GM19372 (cell line): ENCODE data around the gene CACNA2D3.

ENCODE experiments used
- ATAC-seq: cut with Tn5 transposase; IDR thresholded peaks from one replicate; pipeline ENCODE4 v1.9.1; 2021; ENCODE audit warnings: mild to moderate bottlenecking, low read depth, moderate library complexity; ENCODE audit not compliant: unreplicated experiment

CACNA2D3 gene

DNA sequence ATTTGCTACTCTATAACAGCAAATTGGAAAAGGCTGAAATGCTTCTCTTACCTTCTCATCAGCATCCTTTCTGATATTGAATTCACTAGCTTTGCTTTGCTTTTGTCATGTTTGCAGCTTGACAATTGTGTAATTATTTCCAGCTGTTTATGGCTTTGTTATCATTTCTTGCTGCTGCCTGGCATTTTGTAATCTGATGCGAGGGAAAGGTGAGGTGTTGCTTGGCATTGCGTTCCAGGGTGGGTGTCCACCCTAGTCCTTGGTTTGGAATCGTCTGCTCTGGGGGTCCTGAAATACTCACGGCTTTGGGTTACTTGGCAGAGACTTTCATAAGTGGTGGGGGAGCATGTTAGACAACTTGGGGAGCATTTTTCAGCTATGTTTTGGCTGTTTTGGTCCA lies 2.9 kb downstream of the CACNA2D3 start:
- no peak for ATAC-seq

DNA sequence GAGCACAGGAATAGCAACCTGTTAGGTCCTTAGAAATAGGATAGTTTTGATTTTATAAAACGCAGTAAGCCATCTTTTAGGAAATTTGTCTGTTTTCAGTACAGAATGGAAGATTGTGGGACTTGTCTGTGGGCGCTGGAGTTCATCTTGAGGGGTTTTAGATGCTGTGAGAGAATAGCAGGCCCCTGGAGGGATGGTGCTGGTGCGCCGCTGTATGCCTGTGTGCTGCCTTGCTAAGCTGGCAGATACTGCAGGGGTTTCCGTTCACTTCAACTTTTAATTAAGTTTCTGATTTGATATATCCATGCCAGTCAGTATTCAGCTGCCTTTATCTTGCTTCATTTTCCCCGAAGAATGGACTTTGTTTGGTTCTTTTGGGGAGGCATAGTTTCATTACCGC lies 4.2 kb downstream of the CACNA2D3 start:
- no peak for ATAC-seq

DNA sequence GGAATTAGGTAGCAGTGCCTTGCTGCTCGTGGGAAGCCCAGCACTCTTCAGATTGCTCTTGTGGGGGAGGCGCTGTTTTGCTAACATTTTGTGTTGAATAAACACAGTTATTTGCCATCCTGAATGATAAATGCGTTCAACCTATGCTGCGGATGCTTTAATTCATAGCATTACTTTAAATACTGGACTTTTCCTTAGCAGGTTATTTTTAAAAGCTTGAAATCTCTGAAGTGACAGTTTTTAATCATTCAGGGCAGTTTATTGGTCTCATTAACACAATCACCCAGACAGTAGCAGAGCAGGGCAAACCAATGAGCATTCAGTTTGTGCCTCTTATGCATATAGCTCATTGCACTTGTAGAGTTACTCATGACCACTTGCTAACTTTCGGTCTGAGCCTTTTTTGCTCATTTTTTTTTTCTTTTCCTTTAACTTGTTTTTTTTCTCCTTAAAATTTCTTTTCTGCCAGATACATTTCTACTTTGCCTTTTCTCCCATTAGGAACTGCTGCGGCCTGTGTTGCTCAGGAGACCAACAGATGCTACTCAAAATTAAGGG lies 5.2 kb downstream of the CACNA2D3 start:
- no peak for ATAC-seq

DNA sequence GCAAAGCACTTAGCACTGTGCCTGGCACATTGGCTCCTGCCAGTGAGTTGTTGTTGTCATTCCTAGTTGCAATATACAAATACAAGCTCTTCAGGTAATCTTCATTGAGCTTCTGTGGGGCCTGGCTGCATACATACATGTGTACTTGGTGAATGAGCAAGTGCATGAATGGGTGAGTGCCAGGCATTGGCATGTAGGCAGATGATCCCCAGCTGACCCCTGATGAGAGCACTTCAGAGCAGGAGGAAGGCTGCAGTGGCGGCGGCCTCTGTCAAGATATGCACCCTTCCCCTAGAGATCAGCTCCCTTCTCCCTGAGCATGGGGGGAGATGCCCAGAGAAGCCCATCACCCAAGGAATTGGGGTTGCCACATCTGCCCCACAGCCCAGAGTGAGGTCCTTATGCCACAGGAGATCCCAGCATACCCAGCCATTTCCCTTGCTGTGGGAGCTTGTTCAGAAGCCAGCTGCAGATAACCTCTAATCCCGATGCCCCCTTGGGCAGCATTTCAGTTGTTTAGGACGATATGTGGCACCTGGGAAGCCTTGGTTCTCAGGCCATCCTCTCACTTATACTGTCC lies 8.8 kb downstream of the CACNA2D3 start:
- ATAC-seq: no peak

DNA sequence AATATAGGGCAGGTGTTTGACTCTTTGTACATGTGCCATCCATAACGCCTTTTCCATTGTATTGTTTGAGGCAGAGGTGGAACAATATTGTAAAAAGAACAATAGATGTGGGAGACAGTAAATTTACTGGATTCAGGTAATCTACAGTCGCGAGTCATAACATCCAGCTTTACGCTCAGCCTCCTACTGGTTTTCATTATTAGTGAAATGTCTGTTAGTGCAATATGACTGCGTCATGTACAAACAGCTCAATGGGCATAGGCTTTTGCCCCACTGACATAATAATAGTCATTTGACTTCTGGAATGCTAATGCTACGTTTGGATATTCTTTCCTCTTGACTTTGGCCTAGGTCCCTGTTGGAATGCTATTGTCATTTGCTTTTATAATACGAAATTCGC lies 9.5 kb downstream of the CACNA2D3 start:
- no peak for ATAC-seq

DNA sequence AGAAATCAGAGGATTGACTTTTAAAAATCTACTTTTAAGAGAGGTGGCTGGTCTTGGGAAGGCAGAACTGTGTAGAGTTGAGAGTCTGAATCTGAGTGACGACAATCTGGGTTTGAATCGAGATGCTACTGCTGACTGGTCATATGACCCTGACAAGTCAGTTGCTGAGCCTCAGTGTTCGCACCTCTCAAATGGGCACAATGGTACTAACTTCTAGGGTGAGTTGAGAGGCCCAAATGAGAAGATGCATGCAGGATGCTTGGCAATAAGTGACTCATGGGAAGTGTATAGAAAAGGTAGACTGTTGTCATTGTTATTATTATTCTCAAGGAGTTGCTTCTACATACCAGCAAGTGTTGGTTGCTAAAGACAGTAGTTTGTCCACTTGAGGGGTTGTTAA lies 10.3 kb downstream of the CACNA2D3 start:
- no peak for ATAC-seq

DNA sequence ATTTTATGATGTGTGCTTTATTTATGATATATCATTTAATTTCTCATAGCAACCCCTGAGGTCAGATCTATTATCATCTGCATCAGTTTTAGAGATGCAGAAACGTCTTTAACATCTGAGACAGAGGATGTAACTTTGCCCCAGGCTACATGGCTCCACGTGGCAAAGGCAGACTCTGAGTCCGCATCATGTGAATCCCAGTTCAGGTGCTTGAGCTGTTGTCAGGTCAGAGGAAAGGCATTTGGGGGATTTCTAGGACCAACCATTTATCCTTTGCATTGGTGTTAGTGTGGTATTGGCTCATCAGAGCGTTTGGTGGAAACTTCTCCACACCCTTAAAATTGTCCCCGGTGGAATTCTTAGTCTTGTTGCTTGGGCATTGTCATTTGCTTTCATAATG lies 10.8 kb downstream of the CACNA2D3 start:
- no peak for ATAC-seq

DNA sequence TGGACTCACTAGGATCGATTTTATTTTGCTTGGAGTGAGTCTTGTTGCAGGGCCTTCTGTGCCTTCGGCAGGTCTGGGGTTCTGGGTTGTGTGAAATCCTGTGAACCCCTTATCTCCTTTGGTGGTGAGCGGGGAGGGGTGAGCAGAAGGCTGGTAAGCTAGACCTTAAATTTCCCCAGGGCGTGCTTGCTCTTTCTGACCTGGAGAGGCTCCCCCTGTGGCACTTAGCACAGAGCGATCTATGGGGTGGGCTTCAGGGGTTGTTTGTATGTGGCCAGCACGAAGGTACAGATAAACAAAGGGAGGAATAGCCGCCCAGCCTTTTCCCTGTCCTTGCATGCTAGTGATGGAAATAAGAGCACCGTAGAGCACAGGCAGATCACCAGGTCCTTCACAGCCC lies 11.8 kb downstream of the CACNA2D3 start:
- ATAC-seq: no peak

DNA sequence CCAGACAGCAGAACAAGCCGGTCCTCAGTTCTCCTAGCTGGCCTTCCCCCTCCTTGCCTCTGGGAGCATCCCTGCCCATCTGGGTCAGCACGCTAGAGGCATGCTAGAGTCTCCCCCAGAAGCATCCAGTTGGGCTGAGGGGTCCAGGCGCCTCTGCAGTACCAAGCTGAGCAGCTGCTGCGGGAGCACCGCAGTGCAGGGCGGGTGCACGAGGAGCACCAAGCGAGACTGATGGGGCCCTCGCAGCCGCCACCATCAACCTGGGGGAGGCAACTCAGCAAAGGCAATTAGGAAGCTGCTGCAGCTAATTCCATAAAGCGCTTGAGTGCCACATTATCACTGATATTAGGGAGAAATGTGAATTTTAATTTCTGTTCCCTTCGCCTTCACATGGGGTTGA lies 12.4 kb downstream of the CACNA2D3 start:
- ATAC-seq: no peak

DNA sequence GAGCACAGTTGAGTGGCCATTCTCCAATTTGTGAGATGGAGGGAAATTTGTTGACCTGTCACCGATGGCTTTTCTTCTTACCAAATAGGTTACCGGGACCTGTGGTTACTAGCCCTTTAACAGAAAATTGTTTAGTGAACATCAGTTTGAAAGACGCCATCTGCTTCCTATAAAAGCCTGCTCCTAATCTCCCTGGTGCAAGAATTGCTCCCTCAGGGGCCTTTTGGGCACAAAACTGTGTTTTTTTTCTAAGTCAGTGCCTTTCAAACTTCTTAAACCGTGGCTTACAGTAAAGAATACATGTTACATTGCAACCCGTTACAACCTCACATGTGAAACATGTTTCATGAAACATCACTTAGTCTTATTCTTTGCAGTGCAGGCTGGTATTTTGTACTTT lies 15.0 kb downstream of the CACNA2D3 start:
- ATAC-seq: no peak

DNA sequence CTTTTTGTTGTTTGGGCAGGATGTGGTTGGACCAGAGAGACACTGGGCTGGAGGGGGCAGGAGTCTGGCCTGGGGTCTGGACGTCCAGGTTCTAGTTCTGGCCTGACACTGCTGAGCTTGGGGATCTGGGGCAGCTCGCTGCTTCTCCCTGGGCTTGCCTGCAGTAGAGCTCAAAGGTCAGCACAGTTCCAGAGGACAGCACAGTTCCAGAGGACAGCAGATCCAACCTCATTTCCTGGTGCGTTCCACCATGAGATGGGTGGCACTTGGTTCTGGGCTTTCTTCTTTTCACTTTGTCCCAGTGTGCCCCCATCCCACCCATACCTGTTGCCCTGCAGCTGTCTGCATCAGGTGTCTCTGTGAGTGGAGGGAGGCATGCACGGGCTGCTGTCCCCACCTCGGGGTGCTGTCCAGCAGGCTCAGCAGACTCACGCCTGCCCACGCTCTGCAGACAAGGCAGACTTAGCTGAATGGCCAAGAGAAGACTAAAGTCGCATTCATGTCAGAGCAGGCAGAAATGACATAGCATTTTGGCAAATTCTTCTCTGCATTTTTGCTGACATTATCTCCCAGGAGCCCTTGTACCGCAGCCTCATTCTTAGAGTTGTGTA lies 16.7 kb downstream of the CACNA2D3 start:
- no peak for ATAC-seq

DNA sequence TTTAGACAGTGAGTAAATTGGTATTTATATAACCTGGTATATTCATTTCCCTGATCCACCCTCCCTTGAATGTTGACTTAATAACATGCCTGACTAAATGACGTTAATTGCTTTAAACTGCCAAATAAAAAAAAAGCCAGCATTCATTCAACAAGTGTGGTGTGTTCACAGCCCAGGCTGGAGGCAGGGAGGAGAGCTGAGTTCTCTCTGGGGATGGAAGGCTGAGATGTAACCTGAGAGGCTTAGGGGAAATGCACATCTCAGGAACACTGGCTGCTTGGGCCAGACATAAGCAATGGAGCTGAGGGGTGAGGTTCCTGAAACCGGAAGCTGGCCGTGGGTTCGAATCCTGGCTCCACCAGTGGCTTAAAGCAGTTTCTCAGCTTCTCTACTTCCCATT lies 17.3 kb downstream of the CACNA2D3 start:
- ATAC-seq: no peak

DNA sequence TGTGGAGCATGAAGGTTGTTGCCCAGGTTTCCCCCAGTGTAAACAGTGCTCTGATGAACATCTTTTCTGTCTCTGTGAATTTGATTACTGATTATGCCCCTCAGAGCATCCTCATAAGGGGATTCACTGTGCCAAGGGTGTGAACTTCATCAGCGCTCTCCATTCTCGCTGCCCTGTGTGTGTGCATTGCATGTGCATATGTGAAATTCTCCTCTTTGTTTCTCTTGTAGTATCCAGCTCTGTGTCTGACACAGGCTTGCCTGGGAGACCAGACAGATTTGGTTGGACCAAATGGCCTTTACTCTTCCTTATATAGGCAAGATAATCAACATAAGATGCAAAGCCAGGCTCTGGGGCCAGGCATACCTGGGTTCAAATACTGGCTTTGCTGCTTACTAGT lies 21.9 kb downstream of the CACNA2D3 start:
- ATAC-seq: no peak

DNA sequence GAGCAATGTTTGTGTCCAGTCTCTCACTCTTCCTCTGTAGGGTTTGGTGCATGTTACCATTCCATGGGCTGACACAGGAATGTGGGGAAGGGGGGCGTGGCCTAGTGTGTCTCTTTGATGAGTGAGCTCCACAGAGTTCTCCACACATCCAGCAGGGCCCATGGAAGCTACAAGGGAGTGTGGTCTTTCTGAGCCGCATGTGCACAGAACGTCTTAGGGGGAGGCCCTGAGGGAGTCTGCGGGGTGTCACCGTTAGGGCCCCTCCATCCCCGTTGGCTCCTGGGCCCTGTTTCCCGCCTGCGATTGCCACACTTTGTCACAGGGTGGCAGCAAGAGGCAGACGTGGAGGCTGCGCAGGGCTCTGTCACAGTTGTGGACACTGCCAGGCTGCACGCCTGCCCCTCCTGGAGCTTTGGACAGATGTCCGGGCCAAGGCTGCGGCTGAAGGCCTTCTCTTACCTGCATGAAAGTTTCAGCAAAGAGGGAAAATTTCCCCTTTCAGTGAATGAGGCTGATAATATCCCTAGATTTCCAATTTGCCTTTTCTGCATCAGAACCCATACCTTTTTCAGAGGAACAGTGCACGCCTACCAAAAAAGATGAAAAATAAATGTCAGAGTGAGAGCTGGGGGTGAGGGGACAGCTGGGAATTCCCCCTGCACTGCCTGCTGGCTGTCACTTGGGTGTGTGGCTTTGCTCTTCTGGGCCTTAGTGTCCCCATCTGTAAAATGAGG lies 24.3 kb downstream of the CACNA2D3 start:
- no peak for ATAC-seq

DNA sequence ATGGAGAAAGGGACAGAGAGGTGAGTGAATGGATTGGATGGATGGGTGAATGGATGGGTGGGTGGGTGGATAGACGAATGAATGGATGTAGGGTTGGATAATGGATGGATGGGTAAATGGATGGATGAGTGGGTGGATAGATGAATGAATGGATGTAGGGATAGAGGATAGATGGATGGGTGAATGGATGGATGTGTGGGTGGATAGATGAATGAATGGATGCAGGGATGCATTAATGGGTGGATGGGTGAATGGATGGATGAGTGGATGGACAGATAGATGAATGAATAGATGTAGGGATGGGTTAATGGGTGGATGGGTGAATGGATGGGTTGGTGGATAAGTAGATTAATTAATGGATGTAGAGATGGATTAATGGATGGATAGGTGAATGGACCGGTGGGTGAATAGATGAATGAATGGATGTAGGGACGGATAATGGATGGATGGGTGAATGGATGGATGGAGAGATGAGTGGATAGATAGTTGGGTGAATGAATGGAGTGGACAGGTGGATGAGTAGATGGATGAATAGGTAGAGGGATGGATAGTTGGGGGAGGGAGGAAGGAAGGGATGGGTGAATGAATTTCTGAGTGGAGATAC lies 28.6 kb downstream of the CACNA2D3 start:
- ATAC-seq: no peak

DNA sequence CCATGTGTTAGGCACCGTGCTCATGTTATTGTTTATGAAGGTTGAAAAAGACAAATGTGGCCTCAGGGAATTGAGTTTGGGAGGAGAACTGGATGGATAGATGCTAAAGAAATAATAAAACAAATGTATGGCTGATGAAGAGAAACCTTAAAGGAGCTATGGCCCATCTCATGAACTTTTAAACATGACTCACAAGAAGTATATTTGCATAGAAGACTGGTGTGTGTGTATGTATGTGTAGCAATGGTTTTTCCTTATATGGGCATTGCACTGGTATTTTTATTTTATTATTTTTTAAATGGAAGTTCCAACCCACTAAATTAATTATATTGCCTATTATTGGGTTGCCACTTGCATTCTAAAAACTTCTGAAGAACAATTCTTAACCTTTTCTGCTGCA lies 31.1 kb downstream of the CACNA2D3 start:
- ATAC-seq: no peak

DNA sequence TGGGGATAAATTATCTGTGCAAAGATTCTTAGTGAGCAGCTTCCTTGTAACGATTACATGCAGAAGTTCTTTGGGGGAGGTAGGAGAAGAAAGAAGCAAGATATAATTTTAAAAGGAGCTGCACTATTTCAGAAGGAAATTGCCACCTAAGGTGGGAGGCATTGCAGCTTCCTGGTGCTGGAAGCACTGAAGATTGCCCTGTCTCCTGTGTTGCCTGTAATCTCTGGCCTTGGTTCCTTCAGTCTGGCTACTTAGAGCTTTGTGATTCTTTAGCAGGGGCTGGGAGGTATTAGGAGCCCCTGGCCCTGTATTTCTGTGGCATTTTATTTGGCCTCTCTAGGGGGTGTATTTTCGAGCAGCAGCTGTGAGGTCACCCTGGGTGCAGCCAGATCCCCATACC lies 35.5 kb downstream of the CACNA2D3 start:
- ATAC-seq: no peak

DNA sequence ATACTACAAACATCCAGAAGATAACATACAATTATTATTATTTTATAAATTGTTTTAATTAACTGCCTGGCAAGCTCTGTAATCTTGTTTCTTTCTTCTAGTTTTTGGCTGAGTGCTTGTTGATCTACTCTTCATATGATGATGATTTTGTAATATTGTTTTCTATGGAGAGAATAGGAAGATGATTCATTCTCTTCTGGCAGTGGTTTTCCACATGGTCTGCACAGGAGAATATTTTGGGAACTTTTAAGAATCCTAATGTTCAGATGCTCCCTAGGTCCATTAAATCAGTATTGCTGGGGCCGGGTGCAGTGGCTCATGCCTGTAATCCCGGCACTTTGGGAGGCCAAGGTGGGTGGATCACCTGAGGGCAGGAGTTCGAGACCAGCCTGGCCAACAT lies 37.6 kb downstream of the CACNA2D3 start:
- no peak for ATAC-seq

DNA sequence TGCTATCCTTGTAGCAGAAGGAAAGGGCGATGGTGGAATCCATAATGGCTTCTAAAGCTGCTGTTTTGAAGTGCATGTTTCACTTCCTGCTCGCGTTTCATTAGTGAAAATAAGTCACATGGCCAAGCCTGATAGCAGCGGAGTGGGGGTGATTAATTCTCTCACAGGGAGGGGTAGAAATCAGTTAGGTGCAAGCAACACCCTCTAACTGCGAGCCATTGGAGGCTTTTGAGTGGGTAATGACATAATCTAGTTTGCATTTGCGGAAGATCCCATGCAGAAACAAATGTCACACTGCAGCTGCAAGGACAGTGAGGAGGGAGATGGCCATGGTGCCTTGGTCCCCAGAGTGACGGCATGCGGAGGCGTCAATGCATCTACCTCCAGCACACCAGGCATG lies 41.1 kb downstream of the CACNA2D3 start:
- no peak for ATAC-seq

DNA sequence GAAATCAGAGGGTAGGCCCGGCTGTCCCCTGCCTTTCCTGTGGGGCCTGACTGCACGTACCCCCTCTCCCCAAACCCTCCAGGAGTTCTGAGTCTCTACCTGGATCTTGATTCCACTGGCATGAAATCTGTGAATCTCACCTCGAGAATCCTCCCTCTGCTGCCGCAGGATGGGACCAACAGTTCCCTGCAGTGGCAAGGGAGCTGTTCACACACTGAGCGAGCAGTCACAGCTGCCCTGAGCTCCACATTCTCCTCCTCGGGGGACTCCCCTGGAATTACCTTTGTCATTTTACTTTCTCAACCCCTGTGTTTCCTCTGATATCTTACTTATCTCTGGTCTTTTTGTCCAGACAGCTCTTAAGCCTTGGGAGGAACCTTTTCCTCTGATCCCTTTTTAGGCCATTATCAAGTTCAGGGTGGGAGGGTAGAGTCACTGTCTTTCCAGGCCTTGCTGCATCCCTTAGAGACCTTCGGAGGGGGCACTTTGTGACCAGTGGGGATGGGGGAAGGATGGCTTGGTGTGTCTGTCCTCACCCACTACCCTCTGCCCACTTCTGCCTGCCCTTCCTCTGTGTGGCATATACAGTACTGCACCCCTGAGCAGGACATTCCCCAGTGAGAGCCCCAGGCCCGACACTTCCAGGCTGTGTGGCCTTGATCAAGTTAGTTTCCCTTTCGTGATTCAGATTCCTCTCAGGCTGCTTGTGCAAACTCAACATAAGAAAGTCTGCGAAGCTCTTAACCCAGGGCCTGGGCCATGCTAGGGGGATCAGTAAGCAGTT lies 42.0 kb downstream of the CACNA2D3 start:
- ATAC-seq: no peak

DNA sequence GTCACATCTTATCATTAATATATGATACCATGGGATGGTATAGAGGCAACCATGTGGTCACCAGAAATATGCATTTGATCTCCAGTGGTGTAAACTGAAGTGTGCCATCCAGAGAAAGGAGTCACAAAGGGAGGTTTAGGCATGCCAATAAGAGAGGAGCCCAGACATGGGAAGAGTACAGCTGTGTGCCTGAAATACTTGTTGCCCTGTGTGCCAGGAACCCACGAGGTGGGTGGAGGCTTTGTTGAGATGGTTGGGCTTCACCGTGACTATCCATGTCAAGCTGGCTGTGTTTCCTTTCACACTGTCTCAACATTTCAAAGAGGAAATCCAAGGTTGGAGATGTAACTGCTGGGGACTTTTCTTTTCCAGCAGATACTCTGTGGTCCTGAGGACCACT lies 43.5 kb downstream of the CACNA2D3 start:
- no peak for ATAC-seq
